NCI-H146 treated with DMSO at 0.1 percent for 48 hours (cell line): ENCODE results near the gene RAB31.

Experiments
- DNase-seq: peaks from one replicate; lab custom pipeline; 2025; ENCODE audit not compliant: unreplicated experiment; lab: John Stamatoyannopoulos, UW

RAB31 gene

GRCh38 chr18:9690418-9691188 lies 17.5 kb upstream of the RAB31 start:
- no peak for DNase-seq

DNA sequence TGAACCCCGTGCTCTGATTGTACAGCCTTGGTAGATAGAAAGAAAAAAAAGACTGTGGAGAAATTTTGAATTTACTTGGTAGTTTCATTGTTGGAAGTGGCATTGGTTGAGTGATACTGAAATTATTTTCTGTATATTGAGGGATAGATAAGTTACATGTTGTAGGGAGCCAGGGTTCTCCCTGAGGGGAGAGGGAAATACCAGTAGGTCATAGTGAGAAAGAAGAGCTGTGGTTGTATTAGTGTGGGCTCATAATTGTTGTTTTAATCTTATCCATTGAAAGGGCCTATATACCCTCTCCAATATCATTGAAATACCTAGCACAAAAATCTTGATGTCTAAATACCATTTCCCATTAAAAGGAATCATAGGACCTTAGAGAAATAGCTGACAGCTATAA lies 16.9 kb upstream of the RAB31 start:
- DNase-seq: no peak

DNA sequence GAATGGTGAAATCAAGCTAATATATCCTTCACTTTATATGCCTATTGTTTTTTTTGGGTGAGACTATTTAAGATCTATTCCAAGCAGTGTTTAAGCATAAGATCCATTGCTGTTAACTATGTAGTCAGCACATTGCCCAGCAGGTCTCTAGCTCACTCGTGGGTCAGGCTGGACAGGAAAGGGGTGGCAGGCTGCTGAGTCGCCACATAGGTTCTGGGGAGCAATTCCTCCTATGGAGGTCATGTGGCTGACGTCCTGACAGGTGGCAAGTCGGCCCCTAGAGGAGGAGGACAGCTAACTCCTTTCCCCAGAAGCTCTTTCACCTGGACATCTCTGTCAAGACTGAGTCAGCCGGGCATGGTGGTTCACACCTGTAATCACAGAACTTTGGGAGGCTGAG lies 13.9 kb upstream of the RAB31 start:
- no peak for DNase-seq

GRCh38 chr18:9694952-9695495 lies 13.1 kb upstream of the RAB31 start:
- DNase-seq: no peak

- no peak for DNase-seq
Observed at GRCh38 chr18:9695605-9696004, 12.5 kb upstream of the RAB31 start.

- DNase-seq: no peak
Observed at GRCh38 chr18:9696112-9696511, 12.0 kb upstream of the RAB31 start.

GRCh38 chr18:9696701-9697100 lies 11.4 kb upstream of the RAB31 start:
- DNase-seq: no peak

- no peak for DNase-seq
Observed at GRCh38 chr18:9697121-9697520, 11.0 kb upstream of the RAB31 start.

- no peak for DNase-seq
Observed at GRCh38 chr18:9698497-9698896, 9.6 kb upstream of the RAB31 start.

- DNase-seq: no peak
Observed at GRCh38 chr18:9700261-9700796, 7.8 kb upstream of the RAB31 start.

DNA sequence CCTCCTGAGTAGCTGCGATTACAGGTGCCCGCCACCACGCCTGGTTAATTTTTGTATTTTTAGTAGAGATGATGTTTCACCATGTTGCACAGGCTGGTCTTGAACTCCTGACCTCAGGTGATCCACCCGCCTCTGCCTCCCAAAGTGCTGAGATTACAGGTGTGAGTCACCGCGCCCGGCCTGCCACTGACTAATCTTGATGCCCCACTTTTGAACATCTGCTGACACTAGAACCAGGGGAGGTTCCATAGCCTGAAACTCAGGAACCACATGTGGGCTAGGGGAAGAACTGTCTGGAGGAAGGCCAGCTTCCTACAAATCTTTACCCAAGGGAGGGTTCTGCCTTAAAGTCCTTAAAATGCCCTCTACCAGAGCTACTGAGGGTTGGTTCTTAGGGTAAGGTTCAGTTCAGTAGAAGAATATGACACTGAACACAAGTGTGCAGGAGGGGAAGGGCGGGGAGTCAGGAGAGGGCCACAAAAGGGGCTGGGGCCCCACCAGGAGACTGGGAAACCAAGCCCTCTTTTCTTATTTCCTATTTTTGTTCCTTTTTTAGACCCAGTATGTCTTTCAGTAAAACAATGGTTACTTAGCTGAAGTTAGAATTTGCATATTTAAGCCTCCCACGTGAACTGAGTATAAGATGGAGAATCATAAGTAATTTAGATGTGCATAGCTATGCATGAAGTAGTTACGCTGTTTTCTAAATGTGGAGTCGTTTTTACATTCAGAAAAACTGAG lies 6.3 kb upstream of the RAB31 start:
- no peak for DNase-seq

DNA sequence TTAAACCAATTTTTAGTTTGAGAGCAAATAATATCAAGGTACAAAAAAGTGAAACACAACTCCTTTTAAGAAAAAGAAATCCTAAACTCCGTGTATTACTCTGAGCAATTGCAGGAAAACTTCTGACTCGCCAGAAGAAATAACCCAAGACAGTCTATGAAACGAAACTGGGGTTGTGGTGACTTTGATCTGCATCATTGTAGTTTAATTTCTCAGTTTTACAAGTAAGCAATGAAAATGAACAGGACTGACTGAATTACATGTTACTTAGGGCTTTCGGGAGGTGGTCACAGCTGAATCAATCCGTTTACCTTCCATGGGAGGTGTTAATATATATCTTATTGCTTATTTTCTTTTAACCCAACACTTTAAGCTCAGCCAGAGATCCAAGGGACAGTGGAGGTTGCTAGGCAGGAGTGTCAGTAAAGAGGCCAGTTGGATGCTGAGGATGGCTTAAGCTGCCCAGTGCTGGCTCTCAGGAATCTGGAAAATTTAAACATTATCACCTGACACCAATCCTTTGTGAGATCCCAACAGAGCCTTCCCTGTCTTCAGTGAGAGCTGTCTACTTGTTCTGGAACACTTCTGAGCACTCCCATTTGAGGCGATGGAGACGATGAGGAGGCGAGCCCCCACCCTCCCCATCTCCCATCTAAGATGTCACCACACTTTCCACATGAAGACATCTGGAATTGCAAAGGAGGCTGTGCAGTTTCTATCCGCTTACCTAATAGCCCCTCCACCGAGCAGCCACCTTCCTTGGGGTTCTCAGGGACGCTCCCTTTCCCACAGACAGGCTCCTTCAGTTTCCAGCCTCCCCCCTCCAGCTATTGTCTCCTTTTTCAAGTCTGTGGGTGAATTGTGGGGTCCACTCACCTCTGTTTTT lies 3.6 kb upstream of the RAB31 start:
- DNase-seq: no peak

- DNase-seq: no peak
Observed at GRCh38 chr18:9705183-9705829, 2.8 kb upstream of the RAB31 start.

GRCh38 chr18:9706081-9706935 lies 1.8 kb upstream of the RAB31 start:
- DNase-seq: no peak

DNA sequence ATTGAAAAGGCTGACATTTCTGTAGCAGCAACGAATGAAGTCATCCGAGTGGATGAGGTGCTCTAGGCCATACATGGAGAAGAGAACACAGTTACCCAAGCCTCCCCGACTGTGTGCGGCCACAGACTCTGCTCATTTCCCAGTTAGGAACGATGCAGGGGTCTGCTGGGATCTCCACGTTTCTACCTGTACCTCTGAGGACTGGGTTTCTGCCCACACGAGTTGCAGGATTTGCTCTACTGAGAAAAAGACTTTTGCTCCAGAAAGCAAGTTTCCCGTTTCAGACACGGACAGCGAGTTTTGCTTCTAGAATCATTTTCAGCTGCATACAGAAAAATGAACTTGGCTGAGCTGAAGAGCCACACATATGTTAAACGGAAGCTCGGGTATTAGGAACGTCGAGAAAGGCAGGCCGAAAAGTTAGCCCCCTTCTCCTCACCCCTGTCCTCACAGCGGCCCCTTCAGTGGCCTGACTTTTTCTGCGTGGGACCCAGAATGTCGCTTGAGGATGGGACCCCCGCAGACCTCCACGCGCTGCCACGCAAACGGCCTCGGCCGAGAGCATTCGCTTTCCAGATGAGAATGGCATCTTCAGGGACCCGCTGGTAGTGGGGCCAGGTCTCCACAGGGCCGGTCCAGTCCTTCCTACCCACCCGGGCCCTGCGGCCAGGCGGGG lies 582 bp upstream of the RAB31 start:
- no peak for DNase-seq

DNA sequence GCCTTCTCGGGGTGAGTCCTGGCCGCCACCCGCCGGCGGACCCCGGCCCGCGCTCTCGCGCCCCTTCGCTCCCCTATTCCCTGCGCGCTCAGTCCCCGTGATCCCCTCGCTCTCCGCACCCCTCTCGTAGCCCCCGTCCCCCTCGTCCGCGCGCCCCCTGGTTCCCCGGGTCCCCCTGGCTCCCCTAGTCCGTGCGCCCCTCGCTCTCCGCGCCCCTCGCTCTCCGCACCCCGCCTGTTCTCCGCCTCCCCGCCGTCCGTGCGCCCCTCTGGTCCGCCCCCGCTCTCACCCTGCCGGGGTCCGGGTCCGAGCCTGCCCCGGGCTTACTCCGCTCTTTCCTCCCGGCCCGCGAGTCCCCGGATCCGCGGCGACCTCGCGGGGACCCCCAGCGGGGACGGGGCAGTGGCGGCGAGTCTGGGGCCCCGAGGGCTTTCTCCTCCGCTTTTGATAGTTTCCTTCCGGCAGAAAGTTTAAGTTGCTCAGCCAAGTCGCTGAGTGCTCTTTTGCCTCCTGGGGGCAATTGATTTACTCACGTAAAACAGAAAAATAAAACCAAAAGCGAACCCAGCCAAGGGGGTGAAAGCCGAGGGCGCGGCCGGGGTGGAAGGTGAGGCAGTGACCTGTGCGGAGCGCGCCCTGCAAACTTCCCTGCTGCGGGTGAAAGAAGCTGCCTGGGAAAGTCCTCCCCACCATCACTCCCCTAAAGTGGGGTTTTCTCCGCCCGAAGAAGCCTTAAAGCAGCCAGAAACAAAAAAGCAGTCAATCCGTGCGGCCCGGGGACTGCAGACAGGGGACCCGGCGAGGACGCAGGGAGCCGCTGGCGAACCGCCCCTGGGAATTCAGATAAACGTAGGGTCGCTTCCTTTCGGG lies 568 bp downstream of the RAB31 start:
- no peak for DNase-seq

- no peak for DNase-seq
Observed at GRCh38 chr18:9709304-9709877, 1.3 kb downstream of the RAB31 start.

DNA sequence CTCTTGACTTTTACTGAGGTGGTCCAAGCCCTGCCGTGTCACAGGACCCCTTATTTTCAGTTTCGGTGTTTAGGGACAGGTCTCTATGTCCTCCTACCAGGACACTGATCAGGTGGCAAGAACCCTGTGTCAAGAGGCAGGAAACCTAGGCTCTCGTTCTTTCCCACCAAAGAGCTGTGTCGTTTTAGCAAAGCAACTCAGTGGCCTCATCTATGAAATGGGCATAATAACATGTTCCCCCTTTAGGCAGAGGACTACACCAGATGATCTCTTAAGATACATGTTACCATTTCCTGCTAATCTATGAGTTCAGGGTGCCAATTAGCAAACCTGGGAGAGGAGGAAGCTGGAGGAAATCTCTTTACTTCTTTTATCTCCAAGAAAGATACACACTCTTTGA lies 1.9 kb downstream of the RAB31 start:
- DNase-seq: no peak
